ENCODE data around the gene NKIRAS1.
"Not testable (repeated sequence)": the region's sequence is repeated elsewhere in the genome, so short reads cannot be mapped to it uniquely, and the experiment has no call there.

The NKIRAS1 gene

DNA sequence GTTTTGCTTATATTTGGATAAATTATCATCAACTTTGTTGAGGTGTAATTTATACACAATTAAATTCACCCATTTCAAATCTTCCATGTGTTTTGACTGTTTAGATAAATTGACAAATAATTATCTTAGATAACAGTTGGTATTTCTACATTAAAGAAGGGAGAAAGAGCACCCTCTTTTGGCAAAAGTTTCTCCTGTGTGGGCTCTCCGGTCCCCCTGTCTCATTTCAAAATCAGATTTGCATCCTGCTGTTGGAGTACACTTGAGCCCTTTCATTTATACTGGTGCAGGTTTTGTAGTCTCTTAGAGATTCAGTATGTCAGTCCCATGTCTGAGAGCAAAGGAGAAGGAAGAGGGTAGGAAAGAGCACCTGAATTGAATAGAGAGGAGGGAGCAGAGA is 49.4 kb downstream of the NKIRAS1 start:
- DNase-seq: no peak

DNA sequence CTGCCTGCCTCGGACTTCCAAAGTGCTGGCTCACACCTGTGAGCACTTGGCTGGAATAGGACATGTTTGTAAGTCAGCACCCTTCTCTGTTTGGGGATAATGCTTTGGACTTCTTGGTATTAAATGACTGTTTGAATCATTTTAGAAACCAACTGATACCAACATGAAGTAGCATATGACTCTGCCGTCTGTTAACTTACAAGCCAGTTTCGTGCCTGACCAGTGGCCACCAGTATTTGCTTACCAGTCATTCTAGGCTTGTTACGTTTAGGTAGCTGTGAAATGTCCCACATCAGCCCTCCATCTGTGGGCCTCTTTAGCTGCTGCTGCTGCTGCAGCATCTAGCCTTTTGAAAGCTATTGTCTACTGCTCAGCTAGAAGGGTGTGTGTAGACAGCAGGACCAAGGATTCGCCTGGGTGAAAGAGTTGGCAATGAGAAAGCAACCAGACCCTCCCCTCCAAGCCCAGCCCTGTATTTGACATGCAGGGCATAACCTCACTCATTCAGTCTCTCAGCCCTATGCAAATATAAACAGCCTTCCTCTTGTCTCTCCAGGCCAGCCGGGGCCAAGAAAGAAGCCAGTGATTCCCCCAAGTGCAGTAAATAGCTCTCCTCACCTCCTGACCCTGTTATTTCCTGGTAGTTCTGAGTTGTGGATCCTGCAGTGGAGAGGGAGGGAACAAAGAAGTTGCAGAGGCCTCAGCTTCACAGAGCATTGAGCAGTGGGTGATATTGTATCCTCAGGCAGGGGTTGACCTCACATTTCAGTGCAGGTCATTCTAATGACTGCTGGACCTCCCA is 51.0 kb downstream of the NKIRAS1 start:
- no peak for DNase-seq

DNA sequence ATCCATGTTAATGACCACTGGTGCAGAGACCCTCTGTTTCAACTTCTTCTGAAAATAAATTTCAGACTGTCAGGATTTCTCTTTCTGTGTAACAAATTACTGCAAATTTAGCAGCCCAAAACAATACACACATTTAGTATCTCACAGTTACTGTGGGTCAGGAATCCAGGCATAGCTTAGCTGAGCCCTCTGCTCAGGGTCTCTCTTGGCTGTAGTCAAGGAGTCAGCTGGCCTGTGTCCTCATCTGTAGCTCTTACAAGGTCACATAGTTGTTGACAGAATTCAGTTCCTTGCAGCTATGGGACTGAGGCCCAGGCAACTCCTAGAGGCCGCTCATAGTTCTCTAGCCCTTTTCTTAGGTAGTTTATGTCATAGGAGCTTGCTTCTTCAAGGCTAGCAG is 51.9 kb downstream of the NKIRAS1 start:
- no peak for DNase-seq

DNA sequence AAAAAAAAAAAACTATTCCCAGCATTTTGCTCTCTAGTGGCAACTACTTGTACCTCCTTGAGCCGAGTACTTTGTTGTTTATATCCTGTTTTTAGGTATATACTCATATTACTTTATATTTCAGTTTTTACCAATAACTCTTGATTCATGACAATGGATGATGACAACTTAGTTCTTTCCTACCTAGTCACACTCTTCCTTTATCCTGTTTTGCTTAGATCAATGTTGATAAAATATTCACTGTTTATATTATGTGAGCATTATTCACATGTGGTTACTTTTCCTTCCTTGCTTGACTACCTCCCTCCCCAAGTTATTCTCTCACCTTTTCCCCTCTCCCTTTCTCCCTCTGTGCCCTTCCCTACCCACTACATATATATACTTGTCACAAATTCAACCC is 53.7 kb downstream of the NKIRAS1 start:
- no peak for DNase-seq

DNA sequence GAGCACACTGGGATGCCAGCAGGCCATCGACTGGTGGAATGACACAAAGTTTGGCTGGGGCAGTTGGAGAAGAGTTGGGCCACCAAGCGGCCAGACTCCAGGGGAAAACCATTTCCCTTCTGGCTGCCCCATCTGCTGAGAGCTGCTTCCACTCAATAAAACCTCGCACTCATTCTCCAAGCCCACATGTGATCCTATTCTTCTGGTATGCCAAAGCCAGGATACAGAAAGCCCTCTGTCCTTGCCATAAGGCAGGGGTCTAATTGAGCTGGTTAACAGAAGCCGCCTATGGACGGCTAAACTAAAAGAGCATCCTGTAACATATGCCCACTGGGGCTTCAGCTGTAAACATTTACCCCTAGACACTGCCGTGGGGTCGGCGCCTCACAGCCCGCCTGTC is 55.1 kb downstream of the NKIRAS1 start:
- no peak for DNase-seq

DNA sequence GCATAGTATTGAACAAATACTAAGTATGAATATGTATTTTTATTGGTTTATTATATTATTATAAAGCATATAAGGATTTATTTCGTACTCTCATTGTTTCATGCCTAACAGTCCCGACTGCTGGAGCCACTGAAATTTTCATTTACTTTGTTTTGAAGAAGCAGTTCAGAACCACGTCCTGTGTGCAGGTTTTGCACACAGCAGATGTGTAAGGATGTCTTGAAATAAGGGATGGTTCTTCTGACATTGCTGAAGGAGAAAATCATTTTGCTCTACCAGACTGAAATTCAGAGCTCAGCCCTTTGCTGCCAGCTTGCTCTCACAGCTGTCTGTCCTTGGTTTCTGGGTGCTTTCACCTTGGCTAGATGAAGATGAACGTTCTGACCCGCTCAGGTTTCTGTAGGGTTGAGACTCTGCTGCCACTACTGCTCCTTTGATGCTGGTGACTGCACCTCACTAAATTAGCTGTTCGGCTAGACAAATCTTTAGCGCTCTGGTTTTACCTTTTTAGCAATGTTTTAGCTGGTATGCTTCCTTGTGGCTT is 56.9 kb downstream of the NKIRAS1 start:
- no peak for DNase-seq

DNA sequence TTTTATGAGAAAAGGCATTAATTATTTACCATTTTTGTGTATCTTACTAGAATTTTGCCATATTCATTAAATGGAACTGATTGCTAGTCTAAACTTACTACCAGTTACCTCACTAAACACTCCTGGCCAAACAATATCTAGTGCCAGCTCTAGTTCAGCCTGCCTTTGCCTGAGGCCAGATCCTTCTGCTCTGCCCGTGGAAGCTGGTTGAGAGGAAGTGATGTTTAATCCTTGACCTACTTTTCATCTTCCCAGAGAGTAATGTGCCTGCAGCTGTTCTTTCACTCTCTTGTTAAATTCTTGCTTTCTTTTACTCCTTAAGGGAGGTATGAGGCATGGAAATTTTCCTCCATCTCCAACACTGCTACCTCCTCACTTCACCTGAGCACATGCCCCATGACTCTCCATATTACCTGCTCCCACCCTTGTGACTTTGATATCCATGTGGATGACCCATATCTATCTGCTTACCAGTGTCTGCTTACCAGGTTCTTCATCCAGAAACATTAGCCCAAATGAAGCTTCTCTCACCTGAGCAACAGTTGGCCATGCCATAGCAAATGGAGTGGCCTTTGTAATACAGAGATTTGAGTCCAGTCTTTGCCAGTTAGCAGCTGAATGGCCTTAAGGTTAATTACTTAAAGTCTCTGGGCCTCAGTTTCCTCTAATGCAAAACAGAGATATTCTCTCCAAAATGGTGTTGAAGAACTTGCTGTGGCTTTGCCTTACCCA is 57.6 kb downstream of the NKIRAS1 start:
- DNase-seq: no peak

DNA sequence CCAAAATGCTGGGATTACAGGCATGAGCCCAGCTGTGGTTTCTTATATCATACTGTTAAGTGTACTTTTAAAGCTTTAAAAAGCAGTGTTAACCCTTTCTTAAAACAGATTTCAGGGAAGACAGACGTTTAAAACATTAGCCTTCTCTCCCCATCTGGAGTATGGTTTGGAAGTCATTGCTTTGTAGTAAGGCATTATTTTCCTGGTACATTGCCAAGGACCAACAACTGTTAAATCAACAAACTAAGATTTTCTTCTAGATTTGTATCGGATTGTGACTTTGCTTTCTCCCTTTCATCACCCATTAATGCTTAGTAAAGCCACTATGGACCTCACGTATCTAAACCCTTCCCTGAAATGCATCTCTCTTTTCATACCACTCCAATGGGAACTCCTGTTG is 60.5 kb downstream of the NKIRAS1 start:
- DNase-seq: no peak

DNA sequence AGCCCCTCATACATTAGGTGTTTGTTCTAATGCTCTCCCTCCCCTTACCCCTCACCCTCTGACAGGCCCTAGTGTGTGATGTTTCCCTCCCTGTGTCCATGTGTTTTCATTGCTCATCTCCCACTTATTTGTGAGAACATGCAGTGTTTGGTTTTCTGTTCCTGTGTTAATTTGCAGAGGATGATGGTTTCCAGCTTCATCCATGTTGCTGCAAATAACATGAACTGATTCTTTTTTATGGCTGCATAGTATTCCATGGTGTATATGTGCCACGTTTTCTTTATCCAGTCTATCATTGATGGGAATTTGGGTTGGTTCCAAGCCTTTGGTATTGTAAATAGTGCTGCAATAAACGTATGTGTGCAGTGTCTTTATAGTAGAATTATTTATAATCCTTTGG is 67.3 kb downstream of the NKIRAS1 start:
- DNase-seq: not testable (repeated sequence)

DNA sequence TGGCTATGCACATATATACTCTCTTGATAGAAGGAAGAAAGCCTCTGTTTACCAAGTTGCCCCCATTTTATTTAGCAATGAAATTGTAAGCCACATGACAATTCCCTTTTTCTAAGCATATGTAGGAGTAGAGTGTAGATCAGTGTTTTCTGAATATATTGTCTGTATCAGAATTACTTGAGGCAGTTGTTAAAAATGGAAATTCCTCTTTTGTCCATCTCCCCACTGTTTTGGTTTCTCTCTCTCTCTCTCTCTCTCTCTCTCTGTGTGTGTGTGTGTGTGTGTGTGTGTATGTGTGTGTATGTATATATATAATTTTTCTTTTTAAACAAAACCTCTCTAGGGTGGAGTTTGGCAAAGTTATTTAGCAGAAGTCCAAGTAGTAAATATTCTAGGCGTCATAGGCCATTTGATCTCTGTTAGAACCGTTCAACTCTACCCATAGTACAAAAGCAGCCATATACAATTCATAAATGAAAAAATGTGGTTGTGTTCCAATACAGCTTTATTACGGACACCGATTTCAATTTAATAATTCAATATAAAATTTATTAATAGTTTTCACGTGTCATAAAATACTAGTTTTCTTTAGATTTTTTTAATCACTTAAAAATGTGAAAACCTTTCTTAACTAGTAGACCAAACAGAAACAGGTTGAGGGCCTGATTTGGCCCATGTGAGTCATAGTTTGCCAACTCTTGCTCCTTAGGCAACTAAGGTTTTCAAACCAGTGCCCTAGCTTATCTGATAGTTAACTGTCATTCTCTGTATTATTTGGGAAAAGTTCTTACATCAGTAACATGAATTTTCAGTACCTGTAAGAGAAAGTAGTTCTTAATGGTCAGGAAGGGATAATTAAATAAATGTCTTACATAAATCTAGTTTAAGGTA is 71.2 kb downstream of the NKIRAS1 start:
- DNase-seq: no peak

DNA sequence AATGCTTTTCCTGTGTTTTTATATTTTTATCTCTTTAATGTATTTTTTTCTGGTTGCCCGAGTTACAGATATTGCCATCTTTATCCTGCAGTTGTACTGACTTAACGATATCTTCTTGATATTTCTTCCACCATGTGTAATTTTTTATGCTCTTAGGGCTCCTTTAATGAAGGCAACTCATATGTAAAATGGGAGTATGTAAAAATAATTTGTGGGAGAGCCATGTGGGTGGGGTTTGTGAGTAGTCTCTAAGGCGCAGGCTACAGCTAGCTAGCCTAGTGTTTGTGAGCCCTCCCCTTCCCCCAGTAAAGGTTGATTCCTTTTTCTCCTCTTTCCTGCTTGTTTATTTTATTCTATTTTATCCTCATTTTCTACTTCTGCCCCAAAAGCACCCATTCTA is 72.9 kb downstream of the NKIRAS1 start:
- no peak for DNase-seq

Data from AML-193 (cell line).